Measurements from ENCODE around the gene MFSD2A. TPM values are rescaled to one million over a fixed set of nuclear protein-coding genes. Genes with fewer than 3 reads are reported as not detected.

MFSD2A gene
- total RNA-seq, 1 experiment from 2014 or later, result 19.9 TPM

DNA sequence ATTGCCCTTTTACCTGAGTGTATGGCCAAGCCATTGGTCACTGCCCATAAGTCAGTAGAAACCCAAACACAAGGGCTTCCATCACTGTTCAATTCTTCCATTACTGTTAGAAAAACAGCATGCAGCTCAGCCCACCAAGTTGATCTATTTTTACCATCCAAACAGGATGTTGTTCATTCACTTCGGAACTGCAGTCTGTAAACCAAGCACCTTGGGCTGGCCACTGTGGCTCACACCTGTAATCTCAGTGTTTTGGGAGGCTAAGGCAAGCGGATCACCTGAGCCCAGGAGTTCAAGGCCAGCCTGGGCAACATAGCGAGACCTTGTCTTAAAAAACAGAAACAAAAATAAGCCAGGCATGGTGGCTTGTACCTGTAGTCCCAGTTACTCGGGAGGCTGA, 8.7 kb upstream of the MFSD2A start:
- Histone ChIP-seq H3K4ac (ENCODE audit: low read depth, low read length) (no peak overlapping the region), H3K27me3 (ENCODE audit: insufficient read depth, low read length) (no peaks in the 10 kb centered on the region), H3K79me2 (ENCODE audit: insufficient read depth, low read length) (no peaks in the 10 kb centered on the region), H3K23ac (ENCODE audit: insufficient read length, low read depth, low read length) (no peak overlapping the region), H2BK15ac (ENCODE audit: low read depth, low read length) (no peak overlapping the region), H2AFZ (ENCODE audit: low read length) (no peak overlapping the region), H4K8ac (replicated peaks; ENCODE audit: insufficient read length, low read depth, low read length) (no peak overlapping the region), H3K9ac (ENCODE audit: extremely low read depth, insufficient read length, low read length) (no peak overlapping the region), H2BK12ac (ENCODE audit: insufficient read length, low read depth, low read length) (no peak overlapping the region), H3K14ac (ENCODE audit: insufficient read depth, low read length) (no peak overlapping the region), H3K4me2 (ENCODE audit: insufficient read depth, insufficient read length, low read length) (no peak overlapping the region), H2BK120ac (ENCODE audit: low read depth, low read length, poor library complexity, severe bottlenecking) (no peak overlapping the region), H3K18ac (ENCODE audit: insufficient read length, low read depth, low read length) (no peak overlapping the region), H3K23me2 (ENCODE audit: insufficient read length, low read depth, low read length, poor library complexity, severe bottlenecking) (no peaks in the 10 kb centered on the region), H4K20me1 (ENCODE audit: control insufficient read depth, insufficient read depth, insufficient read length) (no peaks in the 10 kb centered on the region), H3K27ac (ENCODE audit: insufficient read length, low read depth, low read length) (no peak overlapping the region), H2BK5ac (ENCODE audit: insufficient read length, low read length) (no peak overlapping the region), H2BK20ac (ENCODE audit: low read depth, low read length, poor library complexity, severe bottlenecking) (no peak overlapping the region), H3K56ac (ENCODE audit: insufficient read length, low read depth, low read length) (no peak overlapping the region), H3K9me3 (ENCODE audit: control insufficient read depth, low read depth, low read length) (no peaks in the 10 kb centered on the region), H3T11ph (ENCODE audit: low read length) (no peak overlapping the region), H4K91ac (ENCODE audit: insufficient read length, low read depth, low read length) (no peak overlapping the region), H4K5ac (ENCODE audit: insufficient read length, low read depth, low read length) (no peak overlapping the region), H3K4me1 (ENCODE audit: insufficient read depth, low read length) (peaks cover 2% of the 10 kb centered on the region; the same call in 1 of the 2 replicates), H3K79me1 (ENCODE audit: insufficient read depth, low read depth, low read length, poor library complexity, severe bottlenecking) (no peaks in the 10 kb centered on the region), H2AK5ac (ENCODE audit: insufficient read length, low read length) (no peak overlapping the region)
- no peak overlapping the region; a peak in 1 of 7 replicates for H3K27ac Mint-ChIP-seq
- WGBS (ENCODE audit: extremely low coverage, insufficient read length, low lambda C conversion rate), result no CpG with 5 or more reads among the region's 4 CpGs
- no peak for TF ChIP-seq CTCF (conservative IDR thresholded peaks at IDR 0.05)
- no peak overlapping the region for H3K4me3 Mint-ChIP-seq
- DNase-seq, result no peak
- H3K36me3 Mint-ChIP-seq (ENCODE audit: insufficient read depth in 1 of 3, low read depth in 3 of 3), result peaks cover 0 to 4% (median 2%) of the 10 kb centered on the region in 3 experiments; a peak in 2 of 7 replicates
- peaks cover 3 to 6% of the 10 kb centered on the region in 2 experiments; a peak in 1 of 5 replicates for H3K9me3 Mint-ChIP-seq
- H3K27me3 Mint-ChIP-seq (ENCODE audit: low read depth), result peaks cover 16% of the 10 kb centered on the region
- H3K4me1 Mint-ChIP-seq, result peaks cover 25 to 28% of the 10 kb centered on the region in 2 experiments

Measured in H9 (cell line).